ENCODE data around the gene TUBGCP6. TPM values are rescaled to one million over a fixed set of nuclear protein-coding genes. Genes with fewer than 3 reads are reported as not detected.

Gene TUBGCP6
- total RNA-seq, 1 donor from 2014 or later: 16.9 TPM

GRCh38 chr22:50266994-50267393 lies 22.2 kb upstream of the TUBGCP6 start:
- DNase-seq (ENCODE audit: low spot score): no peak
- Histone ChIP-seq H2AFZ (replicated peaks) (no peak overlapping the region), H3K27ac (no peak overlapping the region), H3F3A (ENCODE audit: low read depth) (peaks cover 15% of the 10 kb centered on the region), H3K9ac (no peak overlapping the region), H4K20me1 (ENCODE audit: low read depth) (peaks cover 37% of the 10 kb centered on the region), H3K4me2 (no peak overlapping the region), H3K36me3 (no peaks in the 10 kb centered on the region), H3K9me3 (ENCODE audit: low read depth) (no peaks in the 10 kb centered on the region), H3K4me1 (peaks cover 19% of the 10 kb centered on the region), H3K79me2 (ENCODE audit: low read depth) (no peaks in the 10 kb centered on the region), H3K27me3 (peaks cover 93% of the 10 kb centered on the region), H3K4me3 (peak overlapping the region; percentile 23)
- Mint-ChIP-seq H3K9me3 (peaks cover 2% of the 10 kb centered on the region), H3K4me1 (peaks cover 9% of the 10 kb centered on the region), H3K27me3 (ENCODE audit: insufficient read depth, low read depth) (peaks cover 5% of the 10 kb centered on the region), H3K4me3 (no peak overlapping the region), H3K27ac (no peak overlapping the region), H3K36me3 (no peaks in the 10 kb centered on the region)
- TF ChIP-seq EZH2 (IDR thresholded peaks at IDR 0.05): no peak
- TF ChIP-seq EZH2phosphoT487 (IDR thresholded peaks at IDR 0.05): no peak
- TF ChIP-seq, protein P1, sequence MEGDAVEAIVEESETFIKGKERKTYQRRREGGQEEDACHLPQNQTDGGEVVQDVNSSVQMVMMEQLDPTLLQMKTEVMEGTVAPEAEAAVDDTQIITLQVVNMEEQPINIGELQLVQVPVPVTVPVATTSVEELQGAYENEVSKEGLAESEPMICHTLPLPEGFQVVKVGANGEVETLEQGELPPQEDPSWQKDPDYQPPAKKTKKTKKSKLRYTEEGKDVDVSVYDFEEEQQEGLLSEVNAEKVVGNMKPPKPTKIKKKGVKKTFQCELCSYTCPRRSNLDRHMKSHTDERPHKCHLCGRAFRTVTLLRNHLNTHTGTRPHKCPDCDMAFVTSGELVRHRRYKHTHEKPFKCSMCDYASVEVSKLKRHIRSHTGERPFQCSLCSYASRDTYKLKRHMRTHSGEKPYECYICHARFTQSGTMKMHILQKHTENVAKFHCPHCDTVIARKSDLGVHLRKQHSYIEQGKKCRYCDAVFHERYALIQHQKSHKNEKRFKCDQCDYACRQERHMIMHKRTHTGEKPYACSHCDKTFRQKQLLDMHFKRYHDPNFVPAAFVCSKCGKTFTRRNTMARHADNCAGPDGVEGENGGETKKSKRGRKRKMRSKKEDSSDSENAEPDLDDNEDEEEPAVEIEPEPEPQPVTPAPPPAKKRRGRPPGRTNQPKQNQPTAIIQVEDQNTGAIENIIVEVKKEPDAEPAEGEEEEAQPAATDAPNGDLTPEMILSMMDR (IDR thresholded peaks at IDR 0.05): no peak

GRCh38 chr22:50264946-50265669 lies 20.3 kb upstream of the TUBGCP6 start:
- Histone ChIP-seq H3K4me3 (no peak overlapping the region), H4K20me1 (ENCODE audit: low read depth) (peaks cover 33% of the 10 kb centered on the region), H2AFZ (replicated peaks) (no peak overlapping the region), H3K4me1 (peaks cover 10% of the 10 kb centered on the region), H3F3A (ENCODE audit: low read depth) (peaks cover 5% of the 10 kb centered on the region), H3K79me2 (ENCODE audit: low read depth) (no peaks in the 10 kb centered on the region), H3K36me3 (no peaks in the 10 kb centered on the region), H3K27me3 (peaks cover 94% of the 10 kb centered on the region), H3K9ac (no peak overlapping the region), H3K27ac (no peak overlapping the region), H3K9me3 (ENCODE audit: low read depth) (no peaks in the 10 kb centered on the region), H3K4me2 (no peak overlapping the region)
- no peak for DNase-seq (ENCODE audit: low spot score)
- Mint-ChIP-seq H3K27me3 (ENCODE audit: insufficient read depth, low read depth) (peaks cover 6% of the 10 kb centered on the region), H3K9me3 (peaks cover 2% of the 10 kb centered on the region), H3K27ac (no peak overlapping the region), H3K36me3 (no peaks in the 10 kb centered on the region), H3K4me3 (no peak overlapping the region), H3K4me1 (peaks cover 8% of the 10 kb centered on the region)
- TF ChIP-seq EZH2phosphoT487 (IDR thresholded peaks at IDR 0.05) (no peak), EZH2 (IDR thresholded peaks at IDR 0.05) (no peak)
- TF ChIP-seq, protein P1 (IDR thresholded peaks at IDR 0.05): no peak

DNA sequence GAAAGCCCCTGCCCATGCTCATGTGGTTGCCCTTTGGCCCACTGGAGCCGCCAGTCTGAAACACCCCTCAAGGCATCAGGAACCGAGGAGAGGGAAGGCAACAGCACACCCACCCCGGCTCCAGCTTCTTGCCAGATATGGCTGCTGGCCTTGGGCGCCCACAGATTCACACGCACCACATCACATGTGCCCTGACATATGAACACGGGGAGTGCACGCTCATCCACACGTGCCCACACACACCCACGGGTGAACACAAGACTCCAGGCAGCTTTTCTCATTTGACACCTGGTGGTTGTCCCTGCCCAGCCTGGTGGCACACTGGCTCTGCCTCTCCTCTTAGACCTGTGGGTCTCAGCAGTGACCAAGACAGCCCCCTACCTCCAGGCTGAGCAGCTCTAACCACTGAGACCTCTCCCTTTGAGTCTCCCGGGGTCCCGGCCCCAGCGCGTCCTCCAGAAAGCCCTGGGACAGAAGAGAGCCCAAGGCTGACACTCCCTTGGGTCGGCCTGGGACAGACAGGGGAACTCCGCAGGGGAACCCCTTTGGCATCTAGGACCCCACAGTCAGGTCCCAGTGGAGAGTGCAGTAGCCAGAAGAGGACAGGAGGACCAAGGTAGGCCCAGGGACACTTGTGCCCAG lies 19.4 kb upstream of the TUBGCP6 start:
- H3K9me3 ChIP-seq (ENCODE audit: low read depth): no peaks in the 10 kb centered on the region
- H3K9me3 Mint-ChIP-seq: peaks cover 2% of the 10 kb centered on the region
- H3K36me3 Mint-ChIP-seq: no peaks in the 10 kb centered on the region
- no peak overlapping the region for H3K4me3 ChIP-seq
- TF ChIP-seq, protein P1 (IDR thresholded peaks at IDR 0.05): no peak
- no peak for TF ChIP-seq EZH2 (IDR thresholded peaks at IDR 0.05)
- TF ChIP-seq EZH2phosphoT487 (IDR thresholded peaks at IDR 0.05): no peak
- H3K9ac ChIP-seq: no peak overlapping the region
- peak overlapping the region; percentile 24 for H3K4me3 Mint-ChIP-seq
- H3K27me3 ChIP-seq: peaks cover 88% of the 10 kb centered on the region
- no peaks in the 10 kb centered on the region for H3K79me2 ChIP-seq (ENCODE audit: low read depth)
- peaks cover 8% of the 10 kb centered on the region for H3K27me3 Mint-ChIP-seq (ENCODE audit: insufficient read depth, low read depth)
- no peak overlapping the region for H3K27ac ChIP-seq
- no peak overlapping the region for H3K27ac Mint-ChIP-seq
- H3K4me2 ChIP-seq: no peak overlapping the region
- H2AFZ ChIP-seq (replicated peaks): no peak overlapping the region
- peaks cover 32% of the 10 kb centered on the region for H4K20me1 ChIP-seq (ENCODE audit: low read depth)
- peaks cover 5% of the 10 kb centered on the region for H3K4me1 Mint-ChIP-seq
- peaks cover 5% of the 10 kb centered on the region for H3F3A ChIP-seq (ENCODE audit: low read depth)
- H3K4me1 ChIP-seq: peaks cover 10% of the 10 kb centered on the region
- no peak for DNase-seq (ENCODE audit: low spot score)
- H3K36me3 ChIP-seq: no peaks in the 10 kb centered on the region

All from neural progenitor cell (in vitro differentiated cells).